ENCODE results near the gene JAG2.

The JAG2 gene

GRCh38 chr14:105161964-105162668 lies 6.5 kb downstream of the JAG2 start:
- no peak overlapping the region for H3K4me3 ChIP-seq (ENCODE audit: low read depth, low read length)
- DNase-seq (ENCODE audit: low read depth), result no peak
- in situ Hi-C loops (cut with HindIII; ENCODE audit: low sequenced_read_pairs), result no loop called here
- no peak for TF ChIP-seq CTCF (IDR thresholded peaks at IDR 0.05; ENCODE audit: low read depth, low read length, missing control alignments)

GRCh38 chr14:105161309-105161708 lies 7.3 kb downstream of the JAG2 start:
- no peak for TF ChIP-seq CTCF (IDR thresholded peaks at IDR 0.05; ENCODE audit: low read depth, low read length, missing control alignments)
- in situ Hi-C loops (cut with HindIII; ENCODE audit: low sequenced_read_pairs), result no loop called here
- H3K4me3 ChIP-seq (ENCODE audit: low read depth, low read length), result no peak overlapping the region
- no peak for DNase-seq (ENCODE audit: low read depth)

GRCh38 chr14:105160776-105161175 lies 7.8 kb downstream of the JAG2 start:
- H3K4me3 ChIP-seq (ENCODE audit: low read depth, low read length), result no peak overlapping the region
- DNase-seq (ENCODE audit: low read depth), result no peak
- in situ Hi-C loops (cut with HindIII; ENCODE audit: low sequenced_read_pairs), result no loop called here
- no peak for TF ChIP-seq CTCF (IDR thresholded peaks at IDR 0.05; ENCODE audit: low read depth, low read length, missing control alignments)

GRCh38 chr14:105159344-105159743 lies 9.2 kb downstream of the JAG2 start:
- in situ Hi-C loops (cut with HindIII; ENCODE audit: low sequenced_read_pairs), result no loop called here
- no peak overlapping the region for H3K4me3 ChIP-seq (ENCODE audit: low read depth, low read length)
- no peak for TF ChIP-seq CTCF (IDR thresholded peaks at IDR 0.05; ENCODE audit: low read depth, low read length, missing control alignments)
- DNase-seq (ENCODE audit: low read depth), result no peak

GRCh38 chr14:105158794-105159193 lies 9.8 kb downstream of the JAG2 start:
- in situ Hi-C loops (cut with HindIII; ENCODE audit: low sequenced_read_pairs), result no loop called here
- DNase-seq (ENCODE audit: low read depth), result no peak
- TF ChIP-seq CTCF (IDR thresholded peaks at IDR 0.05; ENCODE audit: low read depth, low read length, missing control alignments), result no peak
- H3K4me3 ChIP-seq (ENCODE audit: low read depth, low read length), result no peak overlapping the region

- DNase-seq (ENCODE audit: low read depth), result no peak
- in situ Hi-C loops (cut with HindIII; ENCODE audit: low sequenced_read_pairs), result no loop called here
- TF ChIP-seq CTCF (IDR thresholded peaks at IDR 0.05; ENCODE audit: low read depth, low read length, missing control alignments), result no peak
- no peak overlapping the region for H3K4me3 ChIP-seq (ENCODE audit: low read depth, low read length)
These were observed 10.7 kb downstream of the JAG2 start for GRCh38 chr14:105157872-105158271.

Measured in astrocyte of the cerebellum (primary cell).